HEK293T (cell line): ENCODE data around the gene LRRC7.

Experiments
- CTCF ChIA-PET: fragments of 350-600 bp; formaldehyde crosslinking; extraction: SDS; loops from one replicate; lab custom pipeline; 2021; ENCODE audit warnings: antibody characterized with exemption, inconsistent platforms; lab: Yijun Ruan, JAX
- POLR2A ChIA-PET: fragments of 350-600 bp; formaldehyde crosslinking; extraction: SDS; loops from one replicate; lab custom pipeline; 2020; ENCODE audit warnings: antibody characterized with exemption, inconsistent platforms; lab: Yijun Ruan, JAX
- DNase-seq: peaks from one replicate; pipeline ENCODE4 v3.0.0; 2012; ENCODE audit warnings: mixed read lengths; ENCODE audit errors: extremely low spot score
- ARNT ChIP-seq: fragments of 450-650 bp; IDR thresholded peaks from 2 replicates; pipeline ENCODE4 v1.6.1; 2017; ENCODE audit warnings: mild to moderate bottlenecking
- BHLHE40 ChIP-seq: fragments of 450-650 bp; IDR thresholded peaks from 2 replicates; pipeline ENCODE4 v1.6.1; 2016; ENCODE audit warnings: mild to moderate bottlenecking, moderate library complexity, borderline replicate concordance
- CTBP1 ChIP-seq: fragments of 450-650 bp; IDR thresholded peaks from 2 replicates; pipeline ENCODE4 v1.6.1; 2016; ENCODE audit warnings: borderline replicate concordance
- ELF4 ChIP-seq: fragments of 450-650 bp; IDR thresholded peaks from 2 replicates; pipeline ENCODE4 v1.6.1; 2017; ENCODE audit warnings: antibody characterized with exemption
- FOXA1 ChIP-seq: fragments of 450-650 bp; IDR thresholded peaks from 2 replicates; pipeline ENCODE4 v1.6.1; 2016; ENCODE audit warnings: mild to moderate bottlenecking
- FOXK2 ChIP-seq: fragments of 450-650 bp; IDR thresholded peaks from 2 replicates; pipeline ENCODE4 v1.6.1; 2016; ENCODE audit warnings: mild to moderate bottlenecking
- FOXM1 ChIP-seq: fragments of 450-650 bp; IDR thresholded peaks from 2 replicates; pipeline ENCODE4 v1.6.1; 2017; ENCODE audit warnings: mild to moderate bottlenecking, borderline replicate concordance
- HDGF ChIP-seq: fragments of 450-650 bp; IDR thresholded peaks from 2 replicates; pipeline ENCODE4 v1.6.1; 2017; ENCODE audit warnings: antibody characterized with exemption, borderline replicate concordance
- L3MBTL2 ChIP-seq: fragments of 450-650 bp; conservative IDR thresholded peaks from 2 replicates; pipeline ENCODE4 v1.6.1; 2016; ENCODE audit warnings: mild to moderate bottlenecking
- LEF1 ChIP-seq: fragments of 450-650 bp; IDR thresholded peaks from 2 replicates; pipeline ENCODE4 v1.6.1; 2017; ENCODE audit warnings: mild to moderate bottlenecking, borderline replicate concordance
- NFRKB ChIP-seq: fragments of 450-650 bp; IDR thresholded peaks from 2 replicates; pipeline ENCODE4 v1.6.1; 2016; ENCODE audit warnings: mild to moderate bottlenecking, moderate library complexity
- SP1 ChIP-seq: fragments of 450-650 bp; IDR thresholded peaks from 2 replicates; pipeline ENCODE4 v1.6.1; 2017
- SUZ12 ChIP-seq: fragments of 450-650 bp; IDR thresholded peaks from 2 replicates; pipeline ENCODE4 v1.6.1; 2016; ENCODE audit warnings: mild to moderate bottlenecking
- TARDBP ChIP-seq: fragments of 450-650 bp; IDR thresholded peaks from 2 replicates; pipeline ENCODE4 v1.6.1; 2016
- ZNF384 ChIP-seq: fragments of 450-650 bp; IDR thresholded peaks from 2 replicates; pipeline ENCODE4 v1.6.1; 2016
- TF ChIP-seq, protein P1 (sequence below): fragments of 450-650 bp; IDR thresholded peaks from 2 replicates; pipeline ENCODE4 v1.6.1; 2016

Gene LRRC7

GRCh38 chr1:69750638-69751037 is 182.9 kb downstream of the LRRC7 start:
- POLR2A ChIA-PET = no interaction called here

GRCh38 chr1:69752831-69753230 is 185.1 kb downstream of the LRRC7 start:
- ChIA-PET POLR2A (no interaction called here), CTCF (no interaction called here)
- TF ChIP-seq BHLHE40 = no peak
- TF ChIP-seq FOXA1 = no peak
- TF ChIP-seq CTBP1 = no peak
- TF ChIP-seq L3MBTL2 = no peak
- TF ChIP-seq SUZ12 = no peak
- no peak for DNase-seq

More at GRCh38 chr1:69750638-69751037, 182.9 kb downstream of the LRRC7 start:
- DNase-seq = no peak
- CTCF ChIA-PET = no interaction called here
- TF ChIP-seq ELF4 (no peak), ARNT (no peak), SP1 (no peak)

DNA sequence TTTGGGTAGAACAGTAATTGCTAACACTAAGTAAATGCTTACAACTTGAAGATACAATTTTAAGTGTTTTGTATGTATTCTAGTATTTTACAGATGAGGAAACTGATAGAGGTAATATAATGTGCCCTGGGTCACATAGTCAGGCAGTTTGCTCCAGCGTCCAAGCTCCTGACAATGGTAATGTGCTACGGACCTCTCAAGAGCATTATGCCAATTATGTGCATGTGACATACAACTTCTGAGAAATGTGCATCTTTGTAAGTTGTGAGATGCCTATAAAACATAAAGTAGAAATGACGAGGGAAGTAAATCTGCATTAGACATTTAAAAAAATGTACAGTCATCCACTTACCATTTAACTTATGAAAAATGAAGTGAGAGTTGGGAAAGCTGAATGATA is 186.8 kb downstream of the LRRC7 start:
- no peak for TF ChIP-seq FOXM1
- no peak for TF ChIP-seq L3MBTL2
- ChIA-PET POLR2A (no interaction called here), CTCF (no interaction called here)
- DNase-seq = no peak

GRCh38 chr1:69755647-69756046 is 187.9 kb downstream of the LRRC7 start:
- POLR2A ChIA-PET = no interaction called here
- no peak for TF ChIP-seq FOXM1
- no peak for TF ChIP-seq ZNF384
- TF ChIP-seq ARNT = no peak
- TF ChIP-seq SUZ12 = no peak
- TF ChIP-seq HDGF = no peak
- no peak for TF ChIP-seq CTBP1
- no peak for TF ChIP-seq FOXK2
- no peak for TF ChIP-seq SP1
- no peak for TF ChIP-seq FOXA1
- no peak for TF ChIP-seq LEF1
- CTCF ChIA-PET = no interaction called here
- no peak for DNase-seq

DNA sequence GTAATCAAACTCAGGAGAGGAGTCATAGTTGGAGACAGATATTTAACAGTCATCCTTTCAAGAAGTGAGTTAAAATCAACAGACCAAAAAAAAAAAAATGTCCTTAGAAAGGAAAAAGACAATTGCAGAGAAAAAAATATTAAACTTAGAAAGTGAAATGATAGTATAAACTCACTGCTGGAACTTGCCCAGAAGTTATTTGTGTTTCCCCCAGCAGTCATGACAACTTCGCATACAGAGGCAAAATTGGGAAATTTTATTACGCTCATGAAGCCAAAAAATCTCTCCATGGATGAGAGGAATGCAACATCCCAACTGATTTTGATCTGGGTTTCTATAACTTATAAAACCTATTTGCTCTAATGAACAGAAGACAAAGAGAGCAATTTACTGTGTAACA is 198.2 kb downstream of the LRRC7 start:
- ChIA-PET POLR2A (no interaction called here), CTCF (no interaction called here)
- DNase-seq = no peak
- TF ChIP-seq NFRKB (no peak), ARNT (no peak), CTBP1 (no peak)

- ChIA-PET CTCF (no interaction called here), POLR2A (no interaction called here)
- TF ChIP-seq FOXK2 (no peak), NFRKB (no peak), SP1 (no peak), CTBP1 (no peak), L3MBTL2 (no peak)
- DNase-seq = no peak
Observed at GRCh38 chr1:69766431-69767180, 198.9 kb downstream of the LRRC7 start.

- TF ChIP-seq ARNT = no peak
- DNase-seq = no peak
- CTCF ChIA-PET = no interaction called here
- POLR2A ChIA-PET = no interaction called here
Observed at GRCh38 chr1:69776555-69776954, 208.8 kb downstream of the LRRC7 start.

DNA sequence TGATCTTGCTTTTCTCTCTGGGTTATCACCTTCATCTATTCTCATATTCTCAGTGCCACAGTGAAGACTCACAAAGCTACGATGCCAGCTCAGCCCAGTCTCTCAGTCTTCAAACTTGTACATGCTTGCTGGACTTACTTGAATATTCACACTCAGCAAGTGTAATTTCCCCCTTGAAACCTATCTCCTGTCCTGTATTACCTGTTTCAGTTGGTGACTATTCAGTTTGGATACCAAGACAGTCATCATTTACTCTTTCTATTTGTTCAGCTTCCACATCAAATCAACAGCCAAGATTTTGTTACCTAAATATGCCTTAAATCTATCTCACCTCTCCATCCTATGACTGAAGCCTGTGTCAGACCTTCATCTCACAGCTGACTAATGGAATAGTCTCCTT is 209.7 kb downstream of the LRRC7 start:
- no peak for TF ChIP-seq HDGF
- TF ChIP-seq SUZ12 = no peak
- no peak for TF ChIP-seq TARDBP
- TF ChIP-seq SP1 = no peak
- TF ChIP-seq NFRKB = no peak
- TF ChIP-seq L3MBTL2 = no peak
- TF ChIP-seq CTBP1 = no peak
- ChIA-PET POLR2A (no interaction called here), CTCF (no interaction called here)
- no peak for DNase-seq

GRCh38 chr1:69777971-69778370 is 210.2 kb downstream of the LRRC7 start:
- ChIA-PET CTCF (no interaction called here), POLR2A (no interaction called here)
- DNase-seq = no peak
- no peak for TF ChIP-seq L3MBTL2
- no peak for TF ChIP-seq FOXA1

- POLR2A ChIA-PET = no interaction called here
- TF ChIP-seq BHLHE40 = no peak
- no peak for TF ChIP-seq FOXA1
- TF ChIP-seq, protein P1, sequence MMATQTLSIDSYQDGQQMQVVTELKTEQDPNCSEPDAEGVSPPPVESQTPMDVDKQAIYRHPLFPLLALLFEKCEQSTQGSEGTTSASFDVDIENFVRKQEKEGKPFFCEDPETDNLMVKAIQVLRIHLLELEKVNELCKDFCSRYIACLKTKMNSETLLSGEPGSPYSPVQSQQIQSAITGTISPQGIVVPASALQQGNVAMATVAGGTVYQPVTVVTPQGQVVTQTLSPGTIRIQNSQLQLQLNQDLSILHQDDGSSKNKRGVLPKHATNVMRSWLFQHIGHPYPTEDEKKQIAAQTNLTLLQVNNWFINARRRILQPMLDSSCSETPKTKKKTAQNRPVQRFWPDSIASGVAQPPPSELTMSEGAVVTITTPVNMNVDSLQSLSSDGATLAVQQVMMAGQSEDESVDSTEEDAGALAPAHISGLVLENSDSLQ = no peak
- no peak for TF ChIP-seq CTBP1
- TF ChIP-seq NFRKB = no peak
- no peak for TF ChIP-seq HDGF
- no peak for TF ChIP-seq FOXM1
- TF ChIP-seq ELF4 = no peak
- TF ChIP-seq ZNF384 = no peak
- no peak for TF ChIP-seq L3MBTL2
- TF ChIP-seq TARDBP = no peak
- no peak for TF ChIP-seq LEF1
- TF ChIP-seq SUZ12 = no peak
- no peak for TF ChIP-seq FOXK2
- TF ChIP-seq ARNT = no peak
- no peak for DNase-seq
- CTCF ChIA-PET = no interaction called here
Observed at GRCh38 chr1:69787151-69787550, 219.4 kb downstream of the LRRC7 start.
